CD4-positive, alpha-beta T cell treated with Interleukin-4 for 1 hour (primary cell): ENCODE measurements around the gene OPA3.

Experiments
- DNase-seq, 2 donors: peaks; one replicate each; pipeline ENCODE4 v3.0.0-alpha.2; 2020 to 2022

The OPA3 gene

GRCh38 chr19:45597425-45598111, 13.0 kb upstream of the OPA3 start:
- no peak for DNase-seq

- DNase-seq: no peak
These were observed 11.2 kb upstream of the OPA3 start for GRCh38 chr19:45595814-45596213.

GRCh38 chr19:45593520-45593919, 8.9 kb upstream of the OPA3 start:
- DNase-seq: no peak

- no peak for DNase-seq
These were observed 7.8 kb upstream of the OPA3 start for GRCh38 chr19:45592366-45592765.

- no peak for DNase-seq
These were observed 7.0 kb upstream of the OPA3 start for GRCh38 chr19:45591638-45592005.

GRCh38 chr19:45591004-45591637, 6.5 kb upstream of the OPA3 start:
- peak; percentile 28 to 33 for DNase-seq

GRCh38 chr19:45590300-45591003, 5.8 kb upstream of the OPA3 start:
- DNase-seq: no peak

GRCh38 chr19:45589768-45590167, 5.2 kb upstream of the OPA3 start:
- no peak for DNase-seq

GRCh38 chr19:45587873-45588272, 3.3 kb upstream of the OPA3 start:
- DNase-seq: no peak

- no peak for DNase-seq
These were observed 566 bp upstream of the OPA3 start for GRCh38 chr19:45585158-45585577.

GRCh38 chr19:45581576-45581975, 3.0 kb downstream of the OPA3 start:
- no peak for DNase-seq

GRCh38 chr19:45578861-45579260, 5.7 kb downstream of the OPA3 start:
- no peak for DNase-seq

- no peak for DNase-seq
These were observed 7.3 kb downstream of the OPA3 start for GRCh38 chr19:45577111-45577905.

GRCh38 chr19:45576682-45577081, 7.9 kb downstream of the OPA3 start:
- DNase-seq: no peak

GRCh38 chr19:45575216-45575615, 9.4 kb downstream of the OPA3 start:
- DNase-seq: no peak

GRCh38 chr19:45574526-45574925, 10.1 kb downstream of the OPA3 start:
- DNase-seq: no peak

- DNase-seq: no peak
These were observed 13.0 kb downstream of the OPA3 start for GRCh38 chr19:45571457-45572220.

GRCh38 chr19:45569619-45570421, 14.8 kb downstream of the OPA3 start:
- DNase-seq: peak; percentile 47 to 55

GRCh38 chr19:45568732-45569131, 15.9 kb downstream of the OPA3 start:
- DNase-seq: no peak

- no peak for DNase-seq
These were observed 17.0 kb downstream of the OPA3 start for GRCh38 chr19:45567609-45568008.

- DNase-seq: no peak
These were observed 20.3 kb downstream of the OPA3 start for GRCh38 chr19:45564131-45564780.
